GM18870 (cell line): ENCODE measurements around the gene XRN2.

ENCODE experiments used
- ATAC-seq: cut with Tn5 transposase; IDR thresholded peaks from one replicate; pipeline ENCODE4 v1.9.1; 2021; ENCODE audit warnings: moderate library complexity; ENCODE audit not compliant: unreplicated experiment

Gene XRN2

DNA sequence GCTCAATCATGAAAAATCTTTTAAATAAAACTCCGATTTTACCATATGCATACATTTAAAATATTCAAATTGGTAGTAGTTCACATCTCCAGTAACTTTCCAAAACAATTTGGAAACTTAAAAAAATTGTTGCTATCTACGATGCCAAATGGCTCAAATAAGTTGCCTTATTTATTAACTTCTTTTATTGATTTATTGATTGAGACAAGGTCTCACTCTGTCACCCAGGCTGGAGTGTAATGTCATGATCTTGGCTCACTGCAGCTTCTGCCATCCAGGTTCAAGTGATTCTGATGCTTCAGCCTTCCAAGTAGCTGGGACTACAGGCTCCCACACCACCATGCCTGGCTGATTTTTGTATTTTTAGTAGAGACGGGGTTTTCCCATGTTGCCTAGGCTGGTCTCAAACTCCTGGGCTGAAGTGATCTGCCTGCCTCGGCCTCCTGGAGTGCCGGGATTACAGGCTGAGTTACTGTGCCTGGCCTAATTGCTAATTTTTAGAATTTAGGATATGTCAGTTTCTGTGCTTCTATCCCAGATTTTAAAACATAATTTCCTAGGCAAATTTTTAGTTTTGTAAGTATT, 81.3 kb downstream of the XRN2 start:
- no peak for ATAC-seq

DNA sequence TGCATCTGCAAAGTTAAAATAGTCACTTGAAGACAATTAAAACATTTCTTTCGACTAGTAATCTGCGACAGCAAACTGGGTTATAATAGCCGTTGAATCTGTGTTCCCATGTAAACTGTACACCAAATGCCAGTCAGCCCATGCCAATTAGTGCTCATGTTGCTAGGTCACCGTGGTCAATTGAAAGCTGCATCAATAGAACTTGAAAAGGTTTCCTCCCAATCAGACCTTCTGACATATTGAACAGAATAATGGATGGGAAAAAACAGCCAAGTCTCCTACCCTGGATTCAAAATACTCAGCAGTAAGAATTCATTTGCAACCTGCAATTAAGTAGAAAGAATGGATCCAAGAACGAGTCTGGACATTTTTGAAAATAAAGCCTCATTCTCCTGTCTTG, 83.0 kb downstream of the XRN2 start:
- ATAC-seq, result no peak

DNA sequence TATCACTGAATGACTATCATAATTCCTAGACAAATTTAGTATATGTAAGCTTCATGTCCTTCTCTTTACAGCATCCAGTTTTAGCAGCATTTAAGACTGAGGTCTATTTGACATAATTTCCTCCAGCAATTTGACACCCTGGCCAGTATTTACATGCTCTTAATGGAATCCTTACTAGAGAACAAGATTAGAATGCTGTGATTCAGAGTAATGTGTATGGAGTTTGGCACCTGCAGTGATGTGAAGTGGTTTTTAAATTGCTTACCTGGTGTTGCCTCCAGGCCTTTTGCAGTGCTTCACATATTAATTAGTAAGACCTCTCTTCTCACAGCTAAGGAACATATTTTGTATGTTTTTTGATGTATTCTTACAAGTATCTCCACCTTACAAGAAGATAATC, 84.4 kb downstream of the XRN2 start:
- ATAC-seq, result no peak

DNA sequence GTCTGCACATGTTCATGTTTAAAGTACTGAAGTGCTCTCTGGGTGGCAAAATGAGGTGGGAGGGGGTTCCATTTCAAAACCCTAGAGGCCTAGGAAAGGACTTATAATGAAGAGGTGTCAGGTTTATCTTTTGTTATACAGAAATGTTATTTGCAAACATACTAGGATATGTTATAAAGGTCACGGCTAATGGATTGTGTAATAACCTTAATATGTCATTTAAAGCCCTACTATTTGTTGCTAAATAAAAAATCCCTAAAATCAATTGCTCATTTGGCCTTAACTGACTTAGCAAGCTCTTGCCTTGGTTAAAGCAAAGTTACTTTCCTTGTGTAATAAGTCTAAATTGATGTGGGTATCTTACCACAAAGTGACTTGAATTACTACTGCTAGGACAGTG, 85.4 kb downstream of the XRN2 start:
- ATAC-seq, result no peak

DNA sequence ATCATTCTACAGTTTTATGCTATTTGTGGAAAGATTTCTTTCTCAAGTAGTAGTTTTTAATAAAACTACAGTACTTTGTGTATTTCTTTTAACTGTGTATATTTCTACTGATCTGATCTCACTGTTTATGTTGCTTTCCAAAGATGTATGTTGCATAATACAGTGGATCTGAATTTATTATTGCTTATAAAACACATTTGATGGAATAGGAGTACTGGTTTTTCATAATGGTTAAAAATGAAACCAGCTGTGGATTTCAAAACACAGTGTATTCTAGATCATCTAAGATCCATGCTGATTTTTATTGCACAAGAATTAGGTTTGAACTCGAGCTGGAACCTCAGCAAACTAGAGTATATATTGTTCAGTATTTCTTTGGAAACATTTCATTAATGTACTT, 86.2 kb downstream of the XRN2 start:
- ATAC-seq, result no peak

DNA sequence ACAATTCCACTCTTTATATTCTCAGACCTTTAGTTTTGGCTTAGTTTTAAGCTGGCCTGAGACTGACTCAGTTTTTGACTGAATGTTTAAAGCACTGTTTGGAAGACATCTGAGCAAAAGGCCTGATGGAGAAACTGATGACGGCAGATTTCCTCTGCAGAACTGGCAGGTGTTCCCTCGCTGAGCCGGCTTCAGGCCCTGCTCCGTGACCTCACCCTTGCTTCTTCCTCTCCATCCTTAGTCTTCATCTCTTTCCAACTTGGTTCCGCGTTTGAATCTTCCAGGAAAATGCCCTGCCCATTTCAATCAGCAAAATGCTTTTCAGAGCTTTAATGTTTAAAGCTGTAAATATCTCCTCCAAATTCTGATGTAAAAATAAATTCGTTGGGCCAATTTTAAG, 87.6 kb downstream of the XRN2 start:
- ATAC-seq, result no peak

DNA sequence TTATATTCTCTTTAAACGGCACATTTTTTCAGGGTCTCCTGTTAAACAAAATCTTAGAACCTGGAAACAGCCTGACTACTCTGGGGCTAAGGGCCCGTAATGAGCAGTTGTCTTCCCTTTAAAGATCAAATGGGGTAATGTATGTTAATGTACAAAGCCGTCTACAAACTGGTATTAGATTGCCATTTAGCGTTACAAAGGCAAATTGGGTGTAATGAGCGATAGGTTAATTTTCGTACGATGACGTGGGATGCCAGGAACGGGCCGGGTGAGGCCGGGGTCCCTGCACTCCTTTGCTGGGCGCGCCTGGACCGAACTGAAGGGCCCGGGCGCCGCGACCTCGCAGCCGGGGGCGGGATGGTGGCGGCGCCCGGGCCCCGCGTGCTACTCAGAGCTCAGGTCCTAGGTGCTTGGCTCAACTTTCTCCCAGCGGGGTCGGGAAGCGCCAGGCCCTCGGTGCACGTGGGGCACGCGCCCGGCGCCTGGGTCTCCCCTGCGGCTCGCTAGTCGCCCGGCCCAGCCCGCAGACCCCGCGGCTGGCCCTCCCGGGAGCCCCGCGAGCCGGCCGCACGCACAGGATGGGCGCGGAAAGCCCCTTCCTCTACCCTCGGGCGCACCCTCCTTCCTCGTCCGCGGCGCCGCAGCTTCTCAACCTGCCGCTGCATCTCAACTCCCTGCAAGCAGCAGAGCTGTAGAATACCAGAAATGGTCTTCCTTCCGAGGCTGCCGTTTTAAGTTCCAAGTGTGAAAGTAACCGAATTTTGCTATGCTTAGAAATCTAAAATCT, 88.2 kb downstream of the XRN2 start:
- ATAC-seq, result no peak

DNA sequence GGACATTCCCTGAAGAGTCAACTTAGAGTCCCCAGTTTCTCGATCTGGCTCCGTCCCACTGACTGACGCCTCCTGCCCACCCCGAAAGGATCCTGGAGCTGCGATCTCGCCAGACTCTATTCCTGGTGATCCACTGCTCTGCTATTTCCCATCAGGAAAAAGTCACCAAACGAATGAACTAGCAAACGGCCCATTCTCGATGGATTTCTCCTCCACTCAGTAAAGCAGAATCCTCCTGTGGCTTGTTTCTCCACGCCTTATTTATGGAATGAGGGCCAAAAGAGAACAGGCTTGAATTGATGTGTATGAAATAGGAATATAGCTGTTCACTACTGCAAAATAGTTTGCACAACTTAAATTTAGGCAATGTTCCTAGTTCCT, 88.8 kb downstream of the XRN2 start:
- ATAC-seq, result no peak

DNA sequence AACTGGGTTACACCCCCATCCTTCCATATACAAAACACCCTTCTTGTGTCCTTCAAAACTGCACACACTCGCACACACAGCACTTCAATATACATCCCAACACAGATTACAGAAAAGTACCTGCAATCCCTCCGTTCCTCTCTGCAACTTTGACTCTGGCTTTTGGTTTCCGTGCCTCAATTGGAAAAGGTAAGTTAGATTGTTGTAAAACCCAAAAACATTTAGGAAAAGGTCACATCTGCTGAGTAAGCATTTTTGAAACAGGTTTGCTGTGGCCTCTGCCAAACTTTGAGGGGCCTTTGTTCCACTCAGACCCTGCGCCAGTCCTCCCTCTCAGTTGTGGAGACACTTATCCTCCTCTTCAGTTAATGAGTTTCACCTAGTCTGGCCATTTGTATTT, 90.0 kb downstream of the XRN2 start:
- ATAC-seq, result no peak

DNA sequence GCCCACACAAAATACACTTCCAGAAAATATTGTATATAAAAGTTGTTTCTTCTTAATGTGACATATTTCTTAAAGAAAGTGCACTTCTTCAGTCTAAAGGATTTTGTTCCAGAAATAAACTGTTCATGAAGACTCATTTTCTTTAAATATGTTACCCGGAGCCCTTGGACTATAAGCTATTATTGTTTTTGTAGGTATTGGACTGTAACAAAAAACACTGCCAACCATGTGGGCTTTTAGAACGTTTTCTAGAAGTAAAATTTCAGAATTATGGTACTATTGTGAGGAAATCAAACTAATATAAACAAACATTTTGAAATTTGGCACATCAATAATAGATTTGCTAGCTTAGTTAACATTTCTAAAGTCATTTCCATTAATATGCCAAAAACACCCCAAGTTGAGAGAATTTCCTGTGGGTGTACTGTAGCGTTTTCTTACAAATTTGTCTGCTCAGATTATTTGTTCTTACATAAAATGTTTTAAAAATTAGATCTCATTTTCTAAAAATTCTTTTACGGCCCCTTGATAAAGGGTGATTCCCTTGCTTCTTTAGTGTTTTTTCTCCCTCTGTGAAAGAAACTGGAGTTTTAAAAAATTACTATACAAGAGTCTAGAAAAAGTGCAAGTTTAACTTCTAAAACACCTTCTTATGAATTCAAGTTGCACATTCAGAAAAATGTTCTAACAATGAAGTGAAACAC, 90.8 kb downstream of the XRN2 start:
- ATAC-seq, result no peak

DNA sequence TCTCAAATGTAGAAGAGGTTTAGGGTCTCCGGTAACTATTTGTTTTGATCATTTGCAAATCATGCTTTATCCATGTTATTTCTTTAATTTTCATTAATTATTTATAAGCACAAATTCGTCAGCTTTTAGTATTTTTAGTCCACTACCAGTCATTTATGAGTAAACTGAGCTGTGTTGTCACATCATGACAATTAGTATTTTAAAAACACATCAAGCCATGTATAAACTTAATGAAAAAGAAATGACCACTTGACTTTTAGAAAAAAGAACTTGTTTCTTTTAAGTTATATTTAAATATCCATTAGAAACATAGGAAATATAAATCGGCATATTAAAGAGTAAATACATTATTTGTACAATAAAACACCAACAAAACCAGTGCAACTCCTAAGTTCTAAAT, 91.4 kb downstream of the XRN2 start:
- ATAC-seq, result no peak

DNA sequence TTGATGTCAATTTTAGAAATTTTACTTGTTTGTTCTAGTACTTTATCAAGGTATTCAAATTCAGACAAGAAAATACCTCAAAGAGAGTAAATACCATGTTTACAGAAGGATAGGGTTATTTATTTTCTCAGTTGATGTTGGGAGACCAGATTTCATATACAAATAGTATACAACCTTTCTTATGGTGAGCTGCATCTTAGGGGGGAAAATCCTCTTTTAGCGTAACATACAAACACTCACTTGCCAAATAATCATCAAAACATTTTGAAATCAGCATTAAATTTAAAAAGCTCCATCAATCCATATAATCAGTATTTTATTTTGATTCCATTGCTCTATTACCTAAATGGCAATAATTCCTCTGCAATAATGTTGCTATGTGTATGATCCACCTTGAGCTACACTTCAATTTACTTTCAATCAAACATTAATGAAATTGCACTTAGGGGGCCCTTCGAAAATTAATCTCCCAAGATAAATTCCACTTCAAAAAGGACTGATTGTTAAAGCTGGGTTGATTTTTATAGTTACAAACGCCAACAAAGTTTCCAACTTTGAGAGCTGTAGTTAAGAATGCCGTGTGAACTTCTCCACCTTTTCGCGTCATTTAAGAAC, 92.0 kb downstream of the XRN2 start:
- no peak for ATAC-seq

DNA sequence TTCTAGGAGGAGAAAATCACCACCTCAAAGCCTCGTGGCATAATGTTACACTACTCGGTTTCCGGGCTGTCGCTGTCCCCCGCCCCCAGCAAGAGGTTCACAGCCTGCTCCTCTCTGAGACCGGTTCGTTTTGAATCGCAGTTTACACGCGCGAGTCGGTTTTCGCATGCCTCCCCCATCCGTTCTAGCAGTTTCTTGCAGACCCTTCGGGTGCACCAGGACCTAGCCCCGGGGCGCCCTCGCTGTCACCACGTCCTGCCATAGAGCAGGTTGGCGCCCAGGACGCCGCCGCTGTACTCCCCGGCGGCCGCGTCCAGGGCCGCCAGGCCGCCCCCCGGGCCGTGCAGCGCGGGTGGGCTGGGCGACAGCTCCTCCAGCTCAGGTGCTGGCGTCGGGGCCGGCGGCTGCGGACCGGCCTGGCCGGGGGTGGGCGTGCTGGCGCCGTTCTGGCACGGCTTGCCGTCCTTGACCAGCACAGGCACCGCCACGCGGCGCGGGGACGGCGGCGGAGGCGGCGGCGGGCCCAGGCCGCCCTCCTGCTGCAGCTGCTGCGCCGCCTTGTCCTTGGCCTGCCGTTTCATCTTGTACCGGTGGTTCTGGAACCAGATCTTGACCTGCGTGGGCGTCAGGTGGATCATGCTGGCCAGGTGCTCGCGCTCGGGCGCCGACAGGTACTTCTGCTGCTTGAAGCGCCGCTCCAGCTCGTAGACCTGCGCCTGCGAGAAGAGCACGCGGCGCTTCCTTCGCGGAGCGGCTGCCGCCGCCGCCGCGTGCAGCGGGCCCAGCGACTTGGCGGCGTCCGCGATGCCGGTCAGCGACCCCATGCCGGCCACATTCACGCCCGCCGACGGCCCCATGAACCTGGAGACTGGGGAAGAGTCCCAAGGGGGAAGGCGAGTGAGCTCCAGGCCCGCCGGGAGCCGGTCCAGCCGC, 92.8 kb downstream of the XRN2 start:
- no peak for ATAC-seq

DNA sequence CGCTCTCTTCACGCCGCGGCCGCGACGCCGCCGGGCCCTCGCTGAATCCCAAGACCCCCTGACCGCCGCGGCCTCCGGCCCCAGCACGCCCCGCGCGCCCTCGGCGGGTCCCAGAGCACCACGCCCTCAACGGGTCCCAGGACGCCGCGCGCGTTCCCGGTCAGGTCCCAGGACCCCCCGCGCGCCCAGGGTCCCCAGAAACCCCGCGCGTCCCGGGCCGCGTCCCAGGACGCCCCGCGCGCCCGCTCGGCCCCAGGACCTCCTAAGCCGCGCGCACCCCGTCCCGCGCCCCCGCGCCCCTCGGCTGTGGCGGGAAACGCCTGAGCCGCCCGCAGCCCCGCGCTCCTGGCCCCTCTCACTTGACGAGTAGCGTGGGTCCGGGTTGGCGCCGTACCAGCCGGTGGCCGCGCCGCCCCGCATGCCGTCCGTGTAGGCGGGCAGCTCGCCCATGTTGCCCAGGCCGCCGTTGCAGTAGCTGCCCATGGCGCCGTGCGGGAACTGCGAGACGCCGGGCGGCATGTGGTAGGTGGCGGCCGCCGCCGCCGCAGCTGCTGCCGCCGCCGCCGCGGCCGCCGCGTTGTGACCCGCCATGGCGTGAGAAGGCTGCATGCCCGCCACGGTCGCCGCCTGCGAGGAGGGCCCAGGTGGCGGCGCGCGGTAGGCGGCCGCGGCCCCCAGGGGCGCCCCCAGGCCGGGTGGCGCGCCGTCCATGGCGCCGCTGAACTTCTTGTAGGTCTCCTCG, 93.6 kb downstream of the XRN2 start:
- no peak for ATAC-seq

DNA sequence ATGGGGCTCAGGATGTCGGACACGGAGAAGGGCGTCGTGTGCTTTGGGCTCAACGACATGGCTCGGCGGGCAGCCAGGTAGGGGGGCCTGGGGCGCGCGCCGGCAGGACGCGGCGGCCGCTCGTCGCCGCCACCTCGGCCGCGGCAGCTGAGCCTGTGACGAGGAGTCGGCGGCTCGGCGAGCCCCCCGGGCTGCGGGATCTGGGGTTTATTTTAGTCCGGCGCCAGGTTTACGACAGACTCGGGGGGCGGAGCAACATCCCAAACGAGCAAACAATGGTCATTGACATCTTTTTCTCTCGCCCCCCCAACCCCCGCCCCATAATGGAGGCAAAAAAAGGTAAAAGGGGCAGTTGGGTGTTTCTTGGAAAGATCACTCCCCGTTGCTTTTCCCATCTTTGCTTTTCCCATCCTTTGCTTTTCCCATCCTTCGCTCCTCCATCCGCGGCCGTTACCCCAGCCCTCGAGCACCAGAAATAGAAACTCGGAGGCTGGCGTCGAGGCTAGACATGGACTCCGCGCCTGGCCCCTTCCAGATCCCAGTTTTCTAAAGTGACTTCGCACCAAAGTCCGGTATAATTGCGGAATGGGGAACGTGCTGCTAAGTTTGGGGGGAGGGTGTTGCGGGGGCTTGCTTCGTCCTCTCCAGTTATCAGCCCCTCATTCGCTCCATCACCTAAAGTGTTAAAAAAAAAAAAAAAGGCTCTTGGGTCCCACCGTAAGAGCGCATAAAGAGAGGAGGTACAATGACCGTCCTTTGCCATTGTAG, 94.4 kb downstream of the XRN2 start, which contains the start of gene NKX2-4:
Gene NKX2-4 (minus strand): TSS at position 186 of the 768 bp plus-strand sequence. CDS start 127 bp downstream, at position 59.
- ATAC-seq, result no peak

DNA sequence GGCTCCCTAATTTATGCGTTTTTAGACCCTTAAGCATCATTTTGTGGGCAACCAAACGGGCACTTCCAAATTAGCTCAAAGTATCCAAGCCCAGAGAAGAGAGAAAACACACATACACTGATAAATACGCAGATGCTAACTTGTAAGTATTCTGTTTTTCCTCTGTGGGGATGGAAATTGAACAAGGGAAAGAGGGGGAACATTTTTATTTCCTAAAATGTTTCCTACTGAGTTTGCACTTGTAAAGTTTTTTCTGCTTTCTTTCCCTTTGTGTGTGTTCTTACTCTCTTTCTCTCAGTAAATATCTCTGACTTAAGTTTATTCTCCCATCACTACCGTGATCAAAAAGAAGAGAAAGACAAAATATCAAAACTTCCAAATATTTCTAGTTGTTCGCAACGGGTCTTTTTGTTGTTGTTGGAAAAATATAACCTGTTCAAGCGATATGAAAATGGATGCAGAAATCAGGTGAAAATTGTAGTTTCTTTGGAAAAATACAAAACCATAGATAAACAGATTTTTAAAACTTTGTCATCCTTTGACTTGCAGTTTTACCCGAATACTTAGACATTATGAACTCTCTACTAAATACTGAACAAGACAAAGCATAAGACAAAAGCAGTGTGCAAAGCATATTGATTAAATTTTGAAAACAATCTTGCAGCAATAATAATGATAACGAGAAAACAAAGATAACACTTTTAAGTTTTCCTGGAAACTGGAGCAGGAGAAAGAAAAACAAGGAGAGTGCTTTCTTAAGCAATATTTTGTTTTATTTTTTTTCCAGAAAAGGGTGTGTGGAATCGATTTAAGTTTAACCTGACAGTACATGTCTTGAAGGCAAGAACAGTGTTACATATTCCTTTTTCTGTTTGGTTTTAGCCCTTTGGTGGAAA, 95.2 kb downstream of the XRN2 start:
- no peak for ATAC-seq

DNA sequence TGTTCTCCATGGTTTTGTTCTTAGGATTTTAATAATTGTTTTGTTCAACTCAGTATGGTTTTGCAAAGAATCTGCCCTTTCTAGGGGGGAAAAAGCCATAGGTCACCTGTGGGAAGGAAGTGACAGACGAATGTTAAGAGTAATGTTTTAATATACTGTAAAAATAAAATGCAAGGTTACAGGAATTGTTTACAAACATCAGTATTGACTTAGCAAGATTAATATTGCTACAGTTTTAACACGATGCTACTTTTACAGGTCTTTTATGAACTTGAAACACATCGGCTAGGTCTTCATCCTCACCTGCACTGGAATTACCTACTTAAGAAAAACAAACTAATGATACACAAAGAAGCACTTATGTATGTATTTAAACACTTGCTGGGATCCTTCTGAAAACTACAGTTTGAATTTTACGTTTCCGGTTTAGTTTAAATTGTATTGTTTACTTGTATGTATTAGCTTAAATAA, 95.9 kb downstream of the XRN2 start:
- no peak for ATAC-seq

DNA sequence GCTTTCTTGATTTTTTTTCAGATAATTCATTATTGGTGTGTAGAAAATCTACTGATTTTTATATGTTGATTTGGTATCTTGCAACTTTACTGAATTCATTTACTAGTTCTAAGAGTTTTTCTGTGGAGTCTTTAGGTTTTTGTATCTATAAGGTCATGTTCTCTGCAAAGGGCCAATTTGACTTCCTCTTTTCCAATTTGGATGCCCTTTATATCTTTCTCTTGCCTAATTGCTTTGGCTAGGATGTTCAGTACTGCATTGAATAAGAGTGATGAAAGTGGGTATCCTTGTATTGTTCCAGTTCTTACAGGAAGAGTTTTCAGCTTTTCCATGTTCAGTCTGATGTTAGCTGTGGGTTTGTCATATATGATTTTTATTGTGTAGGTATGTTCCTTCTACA, 108.6 kb downstream of the XRN2 start:
- no peak for ATAC-seq
